Mucosa of stomach (tissue), 1 donor: ENCODE data around the gene MED31.
"Not testable (repeated sequence)": the region's sequence is repeated elsewhere in the genome, so short reads cannot be mapped to it uniquely, and the experiment has no call there.

Source experiments
- H3K27me3 ChIP-seq: one replicate; pipeline ENCODE4 v1.7.0; 2013; ENCODE audit warnings: mild to moderate bottlenecking, low read length; ENCODE audit not compliant: control insufficient read depth, insufficient read depth
- H3K36me3 ChIP-seq: one replicate; pipeline ENCODE4 v1.7.0; 2013; ENCODE audit warnings: low read length; ENCODE audit not compliant: control insufficient read depth, insufficient read depth
- H3K4me1 ChIP-seq: one replicate; pipeline ENCODE4 v1.7.0; 2013; ENCODE audit warnings: mild to moderate bottlenecking, low read length; ENCODE audit not compliant: control insufficient read depth, insufficient read depth
- H3K4me3 ChIP-seq: one replicate; pipeline ENCODE4 v1.7.0; 2013; ENCODE audit warnings: low read length
- H3K9ac ChIP-seq: one replicate; pipeline ENCODE4 v1.7.0; 2013; ENCODE audit warnings: mild to moderate bottlenecking, low read length, moderate library complexity
- H3K9me3 ChIP-seq: one replicate; pipeline ENCODE4 v1.7.0; 2013; ENCODE audit warnings: mild to moderate bottlenecking, low read length, moderate library complexity; ENCODE audit not compliant: control insufficient read depth
- donor health status: Pancreatic carcinoma.

MED31 gene

GRCh38 chr17:6596941-6597340 lies 54.5 kb downstream of the MED31 start:
- Histone ChIP-seq H3K27me3 (no peaks in the 10 kb centered on the region), H3K36me3 (no peaks in the 10 kb centered on the region), H3K4me1 (peaks cover 23% of the 10 kb centered on the region)

DNA sequence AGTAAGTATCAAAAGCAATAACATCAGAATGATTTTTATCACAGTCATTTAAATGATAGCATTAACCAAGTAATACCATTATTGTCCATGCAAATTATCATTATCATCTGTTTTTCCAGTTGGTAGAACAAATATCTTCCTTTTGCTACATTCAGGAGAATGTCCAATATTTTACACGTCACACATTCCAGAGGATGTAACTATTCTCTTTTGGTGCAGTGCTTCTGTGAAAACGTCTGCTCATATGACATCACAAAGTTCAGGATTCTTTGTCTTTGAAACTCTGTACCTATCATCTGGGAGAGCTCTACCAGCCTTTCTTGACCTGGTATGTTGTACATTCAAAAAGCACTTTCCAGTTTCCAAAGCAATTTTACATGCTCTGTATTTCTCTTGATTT lies 54.9 kb downstream of the MED31 start:
- Histone ChIP-seq H3K4me3 (no peak overlapping the region), H3K9me3 (no peaks in the 10 kb centered on the region), H3K27me3 (no peaks in the 10 kb centered on the region), H3K4me1 (peaks cover 23% of the 10 kb centered on the region), H3K36me3 (no peaks in the 10 kb centered on the region), H3K9ac (no peak overlapping the region)

More at GRCh38 chr17:6596941-6597340, 54.5 kb downstream of the MED31 start:
- Histone ChIP-seq H3K9me3 (no peaks in the 10 kb centered on the region), H3K4me3 (no peak overlapping the region), H3K9ac (no peak overlapping the region)

DNA sequence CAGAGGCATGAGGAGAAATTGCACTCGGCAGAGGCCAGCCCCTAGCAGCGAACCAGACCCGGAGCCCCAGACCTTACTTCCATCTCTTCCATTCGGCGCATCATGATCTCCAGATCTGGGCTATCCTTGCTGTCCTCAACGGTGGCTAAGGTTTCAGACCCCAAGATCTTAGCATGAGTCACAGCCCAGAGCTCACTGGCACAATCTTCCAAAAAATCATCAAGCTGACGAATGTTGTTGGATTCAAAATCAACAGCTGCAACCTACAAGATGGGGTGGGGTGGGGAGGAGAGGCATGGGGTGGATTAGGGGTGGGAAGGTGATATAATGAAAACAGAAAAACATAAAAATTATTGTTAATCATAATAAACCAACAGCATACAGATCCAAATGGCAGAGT lies 55.3 kb downstream of the MED31 start:
- no peak overlapping the region for H3K9ac ChIP-seq
- H3K36me3 ChIP-seq: no peaks in the 10 kb centered on the region
- H3K4me1 ChIP-seq: peaks cover 23% of the 10 kb centered on the region
- H3K4me3 ChIP-seq: no peak overlapping the region
- H3K27me3 ChIP-seq: no peaks in the 10 kb centered on the region
- no peaks in the 10 kb centered on the region for H3K9me3 ChIP-seq

- H3K9ac ChIP-seq, H3K27me3 ChIP-seq, H3K4me3 ChIP-seq, H3K4me1 ChIP-seq, H3K9me3 ChIP-seq, H3K36me3 ChIP-seq: not testable (repeated sequence)
Observed at GRCh38 chr17:6593371-6593770, 58.0 kb downstream of the MED31 start.
